ENCODE results near the gene PRM2.

The PRM2 gene

GRCh38 chr16:11245222-11245737, 31.0 kb downstream of the PRM2 start:
- TF ChIP-seq TARDBP (IDR thresholded peaks at IDR 0.05): no peak
- no peak for TF ChIP-seq PKNOX1 (IDR thresholded peaks at IDR 0.05)
- no peak for TF ChIP-seq L3MBTL2 (conservative IDR thresholded peaks at IDR 0.05)
- no peak for TF ChIP-seq NFRKB (IDR thresholded peaks at IDR 0.05)
- no peak for TF ChIP-seq ARNT (IDR thresholded peaks at IDR 0.05)
- no peak for TF ChIP-seq FOXK2 (IDR thresholded peaks at IDR 0.05)
- no peak for TF ChIP-seq SUZ12 (IDR thresholded peaks at IDR 0.05)
- TF ChIP-seq SP1 (IDR thresholded peaks at IDR 0.05): no peak
- TF ChIP-seq ELF4 (IDR thresholded peaks at IDR 0.05): no peak
- no peak for TF ChIP-seq HDGF (IDR thresholded peaks at IDR 0.05; ENCODE audit: borderline replicate concordance)
- TF ChIP-seq FOXA1 (IDR thresholded peaks at IDR 0.05): no peak
- no peak for TF ChIP-seq FOXM1 (IDR thresholded peaks at IDR 0.05; ENCODE audit: borderline replicate concordance)
- no peak for TF ChIP-seq BHLHE40 (IDR thresholded peaks at IDR 0.05; ENCODE audit: borderline replicate concordance)
- TF ChIP-seq CTBP1 (IDR thresholded peaks at IDR 0.05; ENCODE audit: borderline replicate concordance): no peak
- TF ChIP-seq LEF1 (IDR thresholded peaks at IDR 0.05; ENCODE audit: borderline replicate concordance): no peak
- no peak for TF ChIP-seq ZNF384 (IDR thresholded peaks at IDR 0.05)
- ChIA-PET CTCF (interaction anchor here (0.6 to 1.4 kb wide), 2 partner anchors 10 to 84 kb away, joined by 3 to 6 read pairs; partner anchors contain the start of gene SOCS1), POLR2A (interaction anchor here (3.8 kb wide), 1 partner anchor 11 kb away, joined by 11 read pairs; the partner anchor contains the start of gene SOCS1)
- DNase-seq (ENCODE audit: extremely low spot score): no peak

- CTCF ChIA-PET: no interaction called here
- POLR2A ChIA-PET: no interaction called here
- no peak for DNase-seq (ENCODE audit: extremely low spot score)
- TF ChIP-seq ELF4 (IDR thresholded peaks at IDR 0.05) (no peak), ARNT (IDR thresholded peaks at IDR 0.05) (no peak), CTBP1 (IDR thresholded peaks at IDR 0.05; ENCODE audit: borderline replicate concordance) (no peak), TARDBP (IDR thresholded peaks at IDR 0.05) (no peak), PKNOX1 (IDR thresholded peaks at IDR 0.05) (no peak), SUZ12 (IDR thresholded peaks at IDR 0.05) (no peak), ZNF384 (IDR thresholded peaks at IDR 0.05) (no peak)
Observed at GRCh38 chr16:11242658-11243057, 33.6 kb downstream of the PRM2 start.

GRCh38 chr16:11241480-11242204, 34.6 kb downstream of the PRM2 start:
- ChIA-PET CTCF (no interaction called here), POLR2A (no interaction called here)
- no peak for TF ChIP-seq NFRKB (IDR thresholded peaks at IDR 0.05)
- TF ChIP-seq FOXM1 (IDR thresholded peaks at IDR 0.05; ENCODE audit: borderline replicate concordance): no peak
- TF ChIP-seq ELF4 (IDR thresholded peaks at IDR 0.05): no peak
- no peak for TF ChIP-seq LEF1 (IDR thresholded peaks at IDR 0.05; ENCODE audit: borderline replicate concordance)
- no peak for DNase-seq (ENCODE audit: extremely low spot score)

GRCh38 chr16:11240636-11241473, 35.4 kb downstream of the PRM2 start:
- TF ChIP-seq FOXK2 (IDR thresholded peaks at IDR 0.05) (no peak), SP1 (IDR thresholded peaks at IDR 0.05) (no peak), NFRKB (IDR thresholded peaks at IDR 0.05) (no peak), ARNT (IDR thresholded peaks at IDR 0.05) (no peak), FOXA1 (IDR thresholded peaks at IDR 0.05) (no peak), ELF4 (IDR thresholded peaks at IDR 0.05) (no peak), FOXM1 (IDR thresholded peaks at IDR 0.05; ENCODE audit: borderline replicate concordance) (no peak), L3MBTL2 (conservative IDR thresholded peaks at IDR 0.05) (no peak), PKNOX1 (IDR thresholded peaks at IDR 0.05) (no peak), ZNF384 (IDR thresholded peaks at IDR 0.05) (no peak), TARDBP (IDR thresholded peaks at IDR 0.05) (no peak), HDGF (IDR thresholded peaks at IDR 0.05; ENCODE audit: borderline replicate concordance) (no peak), LEF1 (IDR thresholded peaks at IDR 0.05; ENCODE audit: borderline replicate concordance) (no peak), CTBP1 (IDR thresholded peaks at IDR 0.05; ENCODE audit: borderline replicate concordance) (no peak), BHLHE40 (IDR thresholded peaks at IDR 0.05; ENCODE audit: borderline replicate concordance) (no peak), SUZ12 (IDR thresholded peaks at IDR 0.05) (no peak)
- no peak for DNase-seq (ENCODE audit: extremely low spot score)
- CTCF ChIA-PET: no interaction called here
- POLR2A ChIA-PET: no interaction called here

- DNase-seq (ENCODE audit: extremely low spot score): no peak
- ChIA-PET POLR2A (no interaction called here), CTCF (no interaction called here)
- no peak for TF ChIP-seq LEF1 (IDR thresholded peaks at IDR 0.05; ENCODE audit: borderline replicate concordance)
- TF ChIP-seq FOXM1 (IDR thresholded peaks at IDR 0.05; ENCODE audit: borderline replicate concordance): no peak
- TF ChIP-seq NFRKB (IDR thresholded peaks at IDR 0.05): no peak
- no peak for TF ChIP-seq PKNOX1 (IDR thresholded peaks at IDR 0.05)
- TF ChIP-seq HDGF (IDR thresholded peaks at IDR 0.05; ENCODE audit: borderline replicate concordance): no peak
Observed at GRCh38 chr16:11239644-11240632, 36.3 kb downstream of the PRM2 start.
